ENCODE results near the gene PTPRJ.

PTPRJ gene

DNA sequence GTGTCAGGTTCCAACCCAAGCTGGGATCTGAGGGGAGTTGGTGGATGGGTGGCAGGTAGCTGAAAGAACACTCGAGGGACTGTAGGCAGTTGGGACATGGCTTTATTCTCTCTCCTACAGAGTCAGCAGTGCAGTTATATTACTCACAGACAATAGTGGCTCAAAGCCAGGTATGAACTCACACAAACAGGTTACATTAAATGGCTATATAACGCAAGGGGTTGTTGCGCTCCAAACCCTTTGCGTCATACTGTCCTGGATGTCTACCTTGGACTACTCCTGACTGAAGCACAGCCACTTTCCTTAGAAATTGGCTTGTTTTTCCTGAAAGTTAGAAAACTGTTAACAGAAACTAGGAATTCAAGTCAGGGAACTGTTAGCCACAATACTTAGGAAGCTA, 169.9 kb downstream of the PTPRJ start:
- DNase-seq (ENCODE audit: low spot score): no peak
- TF ChIP-seq, protein P1, sequence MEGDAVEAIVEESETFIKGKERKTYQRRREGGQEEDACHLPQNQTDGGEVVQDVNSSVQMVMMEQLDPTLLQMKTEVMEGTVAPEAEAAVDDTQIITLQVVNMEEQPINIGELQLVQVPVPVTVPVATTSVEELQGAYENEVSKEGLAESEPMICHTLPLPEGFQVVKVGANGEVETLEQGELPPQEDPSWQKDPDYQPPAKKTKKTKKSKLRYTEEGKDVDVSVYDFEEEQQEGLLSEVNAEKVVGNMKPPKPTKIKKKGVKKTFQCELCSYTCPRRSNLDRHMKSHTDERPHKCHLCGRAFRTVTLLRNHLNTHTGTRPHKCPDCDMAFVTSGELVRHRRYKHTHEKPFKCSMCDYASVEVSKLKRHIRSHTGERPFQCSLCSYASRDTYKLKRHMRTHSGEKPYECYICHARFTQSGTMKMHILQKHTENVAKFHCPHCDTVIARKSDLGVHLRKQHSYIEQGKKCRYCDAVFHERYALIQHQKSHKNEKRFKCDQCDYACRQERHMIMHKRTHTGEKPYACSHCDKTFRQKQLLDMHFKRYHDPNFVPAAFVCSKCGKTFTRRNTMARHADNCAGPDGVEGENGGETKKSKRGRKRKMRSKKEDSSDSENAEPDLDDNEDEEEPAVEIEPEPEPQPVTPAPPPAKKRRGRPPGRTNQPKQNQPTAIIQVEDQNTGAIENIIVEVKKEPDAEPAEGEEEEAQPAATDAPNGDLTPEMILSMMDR (IDR thresholded peaks at IDR 0.05; ENCODE audit: extremely low read depth, missing control alignments): no peak

DNA sequence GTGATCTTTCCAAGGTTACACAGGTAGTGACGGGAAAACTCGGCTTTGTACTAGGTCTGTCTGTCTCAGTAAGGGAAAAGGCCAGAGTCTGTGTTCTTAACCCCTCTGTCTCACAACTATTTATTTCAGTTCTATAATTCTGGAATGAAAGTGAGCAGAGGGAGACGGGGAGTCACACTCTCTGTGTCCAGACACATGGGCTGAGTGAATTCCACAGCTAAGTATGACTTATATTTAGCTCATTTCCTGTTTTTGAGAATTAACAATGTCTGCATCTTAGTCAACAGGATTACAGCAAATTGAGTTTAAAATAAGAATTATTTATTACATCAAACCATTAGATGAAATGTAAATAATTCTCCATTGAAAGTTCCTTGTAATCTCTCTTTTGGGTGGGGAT, 173.8 kb downstream of the PTPRJ start:
- no peak for DNase-seq (ENCODE audit: low spot score)
- TF ChIP-seq, protein P1 (IDR thresholded peaks at IDR 0.05; ENCODE audit: extremely low read depth, missing control alignments): no peak

DNA sequence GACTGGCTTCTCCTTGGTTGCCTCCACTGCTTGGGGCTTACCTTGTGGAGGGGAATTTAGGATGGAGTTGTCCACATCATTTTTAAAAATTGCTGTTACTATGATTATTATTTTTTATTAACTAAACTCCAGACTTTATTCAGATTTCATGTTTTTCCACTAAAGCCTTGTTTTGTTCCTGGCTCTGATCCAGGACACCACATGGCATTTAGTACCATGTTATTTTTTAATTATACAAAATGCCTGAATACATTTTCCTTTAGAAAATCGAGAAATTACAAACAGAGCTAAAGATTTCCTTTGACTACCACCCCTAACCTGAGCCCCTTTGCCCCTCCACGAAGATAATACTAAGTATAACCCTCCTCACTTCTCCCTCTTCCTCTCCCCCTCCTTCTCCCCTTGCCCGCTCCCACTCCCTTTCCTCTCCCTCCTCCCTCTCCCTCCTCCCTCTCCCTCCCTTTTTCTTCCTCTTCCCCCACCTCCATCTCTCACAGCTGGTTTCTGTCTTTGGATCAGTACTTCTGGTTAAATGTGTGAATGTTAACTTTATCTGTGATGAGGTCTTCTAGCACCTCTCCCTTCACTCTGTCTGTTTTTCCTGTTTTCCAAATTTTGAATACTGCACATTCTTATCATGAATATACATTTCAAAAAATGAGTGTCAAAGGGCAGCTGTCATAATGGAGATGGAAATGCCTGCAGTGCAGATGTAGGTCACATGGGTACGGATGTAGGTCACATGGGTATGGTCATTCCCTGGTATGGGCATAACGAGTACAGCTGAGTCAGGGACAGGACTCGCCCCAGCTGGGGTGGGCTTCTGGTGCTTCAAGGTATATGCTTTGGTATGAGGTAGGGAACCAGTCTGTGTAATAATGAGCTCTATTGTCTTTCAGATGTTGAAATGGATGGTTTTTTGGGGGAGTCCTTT, 181.9 kb downstream of the PTPRJ start:
- no peak for DNase-seq (ENCODE audit: low spot score)
- TF ChIP-seq, protein P1 (IDR thresholded peaks at IDR 0.05; ENCODE audit: extremely low read depth, missing control alignments): no peak

DNA sequence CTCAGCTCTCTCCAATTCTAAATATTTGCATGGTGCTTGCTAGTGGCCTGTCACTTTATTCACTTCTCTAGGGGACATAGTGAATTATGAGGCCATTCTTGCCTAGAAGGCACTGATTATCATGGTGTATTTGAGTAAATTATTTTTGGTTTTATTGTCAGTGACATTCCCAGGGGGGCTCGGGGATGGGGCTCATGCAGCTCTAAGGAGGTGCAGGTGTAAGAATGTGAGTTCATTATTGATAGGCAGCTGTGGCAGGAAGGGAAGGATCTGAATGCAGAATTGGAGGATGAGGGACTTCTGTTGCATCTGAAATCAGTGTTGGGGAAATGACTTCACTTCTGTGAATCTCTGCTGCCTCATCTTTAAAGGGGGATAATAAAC, 182.5 kb downstream of the PTPRJ start:
- TF ChIP-seq, protein P1 (IDR thresholded peaks at IDR 0.05; ENCODE audit: extremely low read depth, missing control alignments): no peak
- DNase-seq (ENCODE audit: low spot score): no peak

DNA sequence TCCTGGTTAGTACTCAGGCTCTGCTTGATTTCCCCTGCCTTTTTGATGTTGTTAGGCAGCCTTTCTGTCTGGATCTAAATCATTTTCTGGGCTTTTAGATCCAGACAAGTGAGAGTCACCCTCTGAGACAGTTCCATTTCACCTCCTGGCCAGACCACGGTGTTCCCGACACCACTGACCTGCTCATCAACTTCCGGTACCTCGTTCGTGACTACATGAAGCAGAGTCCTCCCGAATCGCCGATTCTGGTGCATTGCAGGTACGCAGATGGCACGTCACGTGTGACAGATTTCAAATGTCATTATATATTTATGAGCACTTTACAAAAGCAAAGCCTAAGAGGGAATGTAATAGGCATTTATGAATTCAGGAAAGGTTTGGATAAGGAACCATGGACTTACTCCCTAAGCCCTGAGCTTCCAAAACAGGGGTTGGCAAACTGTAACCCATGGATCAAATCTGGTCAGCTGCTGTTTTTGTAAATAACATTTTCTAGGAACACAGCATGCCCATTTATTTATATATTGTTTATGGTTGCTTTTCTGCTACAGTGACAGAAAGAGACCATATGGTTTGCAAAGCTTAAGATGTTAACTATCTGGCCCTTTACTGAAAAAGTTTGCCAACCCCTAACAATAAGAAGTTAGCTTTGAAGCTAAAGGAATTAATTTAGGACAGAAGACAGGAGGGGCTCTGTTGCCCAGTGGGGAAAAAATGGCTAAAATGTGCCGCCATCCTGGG, 183.2 kb downstream of the PTPRJ start:
- DNase-seq (ENCODE audit: low spot score): no peak
- TF ChIP-seq, protein P1 (IDR thresholded peaks at IDR 0.05; ENCODE audit: extremely low read depth, missing control alignments): no peak

DNA sequence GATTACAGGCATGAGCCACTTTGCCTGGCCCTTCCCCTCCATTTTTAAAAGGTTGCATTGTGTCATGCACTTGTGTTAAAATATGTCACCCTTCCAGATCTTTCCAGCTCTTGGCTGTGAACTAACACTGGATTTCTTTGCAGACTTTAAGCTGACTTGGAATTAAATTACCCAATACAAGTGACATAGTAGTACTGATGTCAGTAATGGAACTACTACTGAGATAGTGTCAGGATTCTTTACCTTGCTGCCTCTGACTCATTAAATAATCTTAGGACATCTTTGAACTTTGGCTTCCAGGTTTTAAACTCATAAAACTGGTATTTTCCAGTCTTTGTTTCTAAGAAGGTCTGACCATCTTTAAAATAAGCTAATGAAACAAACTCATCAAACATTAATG, 184.5 kb downstream of the PTPRJ start:
- no peak for DNase-seq (ENCODE audit: low spot score)
- TF ChIP-seq, protein P1 (IDR thresholded peaks at IDR 0.05; ENCODE audit: extremely low read depth, missing control alignments): no peak

DNA sequence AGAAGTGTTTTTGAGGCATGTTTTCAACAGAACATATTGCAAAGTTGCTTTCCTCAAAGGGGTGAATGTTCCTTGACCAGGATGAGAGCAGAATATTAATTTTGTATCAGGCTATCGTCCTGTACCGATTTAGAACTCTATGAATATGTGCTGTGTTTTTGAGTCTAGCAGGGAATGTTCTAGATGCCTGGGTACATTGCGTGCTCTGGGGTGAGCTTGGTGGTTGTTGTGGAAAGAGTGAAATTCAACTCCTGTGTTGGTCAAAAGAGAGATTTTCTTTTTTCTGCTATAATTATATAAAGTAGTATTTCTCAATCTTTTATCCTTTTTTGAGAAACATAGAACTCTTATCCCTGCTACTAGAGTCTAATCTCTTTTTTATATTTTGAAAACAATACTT, 185.1 kb downstream of the PTPRJ start:
- TF ChIP-seq, protein P1 (IDR thresholded peaks at IDR 0.05; ENCODE audit: extremely low read depth, missing control alignments): no peak
- no peak for DNase-seq (ENCODE audit: low spot score)
